ENCODE data around the gene URB2.
"Not testable (repeated sequence)": the region's sequence is repeated elsewhere in the genome, so short reads cannot be mapped to it uniquely, and the experiment has no call there.

Gene URB2

GRCh38 chr1:229625915-229626831 lies at the start of gene URB2, which contains the start of gene TAF5L:
Gene URB2, plus strand, starts transcription at chr1:229626247. Its CDS starts 1,387 bp downstream, at chr1:229627634.
Gene TAF5L, minus strand, starts transcription at chr1:229626122. Its CDS starts 11,640 bp downstream, at chr1:229614482.
- peak; percentile 91 for DNase-seq

GRCh38 chr1:229578168-229579058 lies 47.6 kb upstream of the URB2 start:
- DNase-seq: no peak

- DNase-seq: peak; percentile 68
Measured at GRCh38 chr1:229579059-229579673, 46.9 kb upstream of the URB2 start.

- DNase-seq: no peak
Measured at GRCh38 chr1:229581485-229581884, 44.6 kb upstream of the URB2 start.

- DNase-seq: peak; percentile 35
Measured at GRCh38 chr1:229582011-229582694, 43.9 kb upstream of the URB2 start.

- no peak for DNase-seq
Measured at GRCh38 chr1:229582715-229583114, 43.3 kb upstream of the URB2 start.

- DNase-seq: no peak
Measured at GRCh38 chr1:229585338-229585737, 40.7 kb upstream of the URB2 start.

- no peak for DNase-seq
Measured at GRCh38 chr1:229590119-229590518, 35.9 kb upstream of the URB2 start.

- DNase-seq: no peak
Measured at GRCh38 chr1:229593800-229594199, 32.2 kb upstream of the URB2 start.

- DNase-seq: no peak
Measured at GRCh38 chr1:229594227-229595008, 31.6 kb upstream of the URB2 start.

- not testable (repeated sequence) for DNase-seq
Measured at GRCh38 chr1:229595876-229596275, 30.2 kb upstream of the URB2 start.

- no peak for DNase-seq
Measured at GRCh38 chr1:229596925-229597699, 28.9 kb upstream of the URB2 start.

- no peak for DNase-seq
Measured at GRCh38 chr1:229597877-229598276, 28.2 kb upstream of the URB2 start.

- no peak for DNase-seq
Measured at GRCh38 chr1:229599218-229599954, 26.7 kb upstream of the URB2 start.

GRCh38 chr1:229600229-229600628 lies 25.8 kb upstream of the URB2 start:
- DNase-seq: no peak

GRCh38 chr1:229603371-229604005 lies 22.6 kb upstream of the URB2 start:
- DNase-seq: no peak

GRCh38 chr1:229607370-229607769 lies 18.7 kb upstream of the URB2 start:
- DNase-seq: no peak

- no peak for DNase-seq
Measured at GRCh38 chr1:229608590-229608989, 17.5 kb upstream of the URB2 start.

GRCh38 chr1:229613938-229614337 lies 12.1 kb upstream of the URB2 start:
- DNase-seq: no peak

Data from left hindlimb (tissue), 1 donor.